Measurements from ENCODE around the gene GPATCH1. TPM values are rescaled to one million over a fixed set of nuclear protein-coding genes. Genes with fewer than 3 reads are reported as not detected.

The GPATCH1 gene
- polyA plus RNA-seq, 1 donor from 2014 or later: 11.5 TPM

- H2AFZ ChIP-seq (ENCODE audit: low read depth, low read length): no peak overlapping the region
- no peak overlapping the region for H3K4me2 ChIP-seq (ENCODE audit: low read length)
- H3K27me3 ChIP-seq (ENCODE audit: insufficient read depth, low read depth, low read length): no peaks in the 10 kb centered on the region
- no peaks in the 10 kb centered on the region for H4K20me1 ChIP-seq (ENCODE audit: insufficient read depth)
- peaks cover 4% of the 10 kb centered on the region for H3K36me3 ChIP-seq (ENCODE audit: insufficient read depth, low read length)
- TF ChIP-seq SMC3 (conservative IDR thresholded peaks at IDR 0.05; ENCODE audit: poor library complexity) (no peak), TAF1 (IDR thresholded peaks at IDR 0.05; ENCODE audit: low read depth) (no peak), CTCF (IDR thresholded peaks at IDR 0.05; ENCODE audit: poor library complexity, severe bottlenecking) (no peak), POLR2AphosphoS5 (IDR thresholded peaks at IDR 0.05) (no peak), EZH2 (IDR thresholded peaks at IDR 0.05; ENCODE audit: borderline replicate concordance, insufficient read depth, low read length, poor library complexity, severe bottlenecking) (no peak), RAD21 (conservative IDR thresholded peaks at IDR 0.05) (no peak), REST (IDR thresholded peaks at IDR 0.05; ENCODE audit: borderline replicate concordance) (no peak), EP300 (conservative IDR thresholded peaks at IDR 0.05; ENCODE audit: poor library complexity, severe bottlenecking) (no peak), MXI1 (conservative IDR thresholded peaks at IDR 0.05; ENCODE audit: poor library complexity, severe bottlenecking) (no peak)
- no peak overlapping the region for H3K9ac ChIP-seq (ENCODE audit: low read length)
- H3K4me3 ChIP-seq (ENCODE audit: low read length): no peak overlapping the region
- H3K79me2 ChIP-seq (replicated peaks; ENCODE audit: insufficient read depth, low read length): no peaks in the 10 kb centered on the region
- no peaks in the 10 kb centered on the region for H3K9me3 ChIP-seq (ENCODE audit: low read length)
- H3K27ac ChIP-seq (ENCODE audit: low read length): no peak overlapping the region
- no peaks in the 10 kb centered on the region for H3K9me2 ChIP-seq (ENCODE audit: insufficient read depth, low read length)
- no peaks in the 10 kb centered on the region for H3F3A ChIP-seq (ENCODE audit: insufficient read depth, low read length, poor library complexity, severe bottlenecking)
Observed at GRCh38 chr19:33100894-33101644, 20.1 kb downstream of the GPATCH1 start.

GRCh38 chr19:33102893-33103292 lies 21.9 kb downstream of the GPATCH1 start:
- no peaks in the 10 kb centered on the region for H3K79me2 ChIP-seq (replicated peaks; ENCODE audit: insufficient read depth, low read length)
- no peaks in the 10 kb centered on the region for H3F3A ChIP-seq (ENCODE audit: insufficient read depth, low read length, poor library complexity, severe bottlenecking)
- no peak overlapping the region for H3K9ac ChIP-seq (ENCODE audit: low read length)
- H3K9me3 ChIP-seq (ENCODE audit: low read length): no peaks in the 10 kb centered on the region
- no peak overlapping the region for H3K4me3 ChIP-seq (ENCODE audit: low read length)
- H4K20me1 ChIP-seq (ENCODE audit: insufficient read depth): no peaks in the 10 kb centered on the region
- H2AFZ ChIP-seq (ENCODE audit: low read depth, low read length): no peak overlapping the region
- H3K36me3 ChIP-seq (ENCODE audit: insufficient read depth, low read length): peaks cover 4% of the 10 kb centered on the region
- no peak overlapping the region for H3K4me2 ChIP-seq (ENCODE audit: low read length)
- H3K27ac ChIP-seq (ENCODE audit: low read length): no peak overlapping the region
- TF ChIP-seq MXI1 (conservative IDR thresholded peaks at IDR 0.05; ENCODE audit: poor library complexity, severe bottlenecking): no peak
- TF ChIP-seq EP300 (conservative IDR thresholded peaks at IDR 0.05; ENCODE audit: poor library complexity, severe bottlenecking): no peak
- no peak for TF ChIP-seq EZH2 (IDR thresholded peaks at IDR 0.05; ENCODE audit: borderline replicate concordance, insufficient read depth, low read length, poor library complexity, severe bottlenecking)
- TF ChIP-seq TAF1 (IDR thresholded peaks at IDR 0.05; ENCODE audit: low read depth): no peak
- no peak for TF ChIP-seq POLR2AphosphoS5 (IDR thresholded peaks at IDR 0.05)
- no peak for TF ChIP-seq SMC3 (conservative IDR thresholded peaks at IDR 0.05; ENCODE audit: poor library complexity)
- TF ChIP-seq REST (IDR thresholded peaks at IDR 0.05; ENCODE audit: borderline replicate concordance): no peak
- no peak for TF ChIP-seq RAD21 (conservative IDR thresholded peaks at IDR 0.05)
- no peak for TF ChIP-seq CTCF (IDR thresholded peaks at IDR 0.05; ENCODE audit: poor library complexity, severe bottlenecking)
- no peaks in the 10 kb centered on the region for H3K9me2 ChIP-seq (ENCODE audit: insufficient read depth, low read length)
- no peaks in the 10 kb centered on the region for H3K27me3 ChIP-seq (ENCODE audit: insufficient read depth, low read depth, low read length)
